ENCODE data around the gene LRP8. TPM values are rescaled to one million over a fixed set of nuclear protein-coding genes. Genes with fewer than 3 reads are reported as not detected.

Gene LRP8
- total and polyA plus RNA-seq, 4 donors = 0.15 to 0.75 (median 0.29) TPM

- TF ChIP-seq MAX (IDR thresholded peaks at IDR 0.05) (peak; percentile 93), ZBTB33 (IDR thresholded peaks at IDR 0.05) (peak; percentile 89), SP1 (IDR thresholded peaks at IDR 0.05) (peak; percentile 89), ATF3 (IDR thresholded peaks at IDR 0.05) (peak; percentile 57), JUND (IDR thresholded peaks at IDR 0.05) (peak in 1 of 2 donors; percentile 73), TAF1 (conservative IDR thresholded peaks at IDR 0.05) (no peak), YY1 (IDR thresholded peaks at IDR 0.05) (peak; percentile 77), EGR1 (IDR thresholded peaks at IDR 0.05; ENCODE audit: low read depth in 2 of 2) (peak in 1 of 2 donors; percentile 74)
These were observed 89.4 kb downstream of the LRP8 start, which contains the start of gene MAGOH (continued) for GRCh38 chr1:53238197-53239155.

GRCh38 chr1:53237638-53238037 is 90.2 kb downstream of the LRP8 start:
- H3K27me3 ChIP-seq (ENCODE audit: control insufficient read depth in 4 of 4, insufficient read depth in 4 of 4, low read length in 3 of 4) = no peaks in the 10 kb centered on the region
- H3K9me3 ChIP-seq (ENCODE audit: control insufficient read depth in 4 of 4, low read length in 3 of 4) = no peaks in the 10 kb centered on the region
- 38% methylated on average over 8 of the region's 8 CpGs for WGBS
- DNase-seq (ENCODE audit: low spot score) = no peak
- no peak for TF ChIP-seq GABPA (IDR thresholded peaks at IDR 0.05 in 1 of 2, conservative IDR thresholded peaks at IDR 0.05 in 1 of 2)
- TF ChIP-seq FOXA1 (IDR thresholded peaks at IDR 0.05) = no peak
- TF ChIP-seq ZBTB33 (IDR thresholded peaks at IDR 0.05) = no peak
- TF ChIP-seq CTCF (IDR thresholded peaks at IDR 0.05; ENCODE audit: low read depth, low read length, missing input control) = no peak
- no peak for TF ChIP-seq HNF4G (IDR thresholded peaks at IDR 0.05)
- no peak for TF ChIP-seq FOXA2 (IDR thresholded peaks at IDR 0.05)
- TF ChIP-seq YY1 (IDR thresholded peaks at IDR 0.05) = no peak
- TF ChIP-seq HNF4A (conservative IDR thresholded peaks at IDR 0.05) = no peak
- no peak for TF ChIP-seq JUND (IDR thresholded peaks at IDR 0.05)
- TF ChIP-seq SP1 (IDR thresholded peaks at IDR 0.05) = no peak
- TF ChIP-seq NR2F2 (IDR thresholded peaks at IDR 0.05) = no peak
- TF ChIP-seq MAX (IDR thresholded peaks at IDR 0.05) = no peak
- TF ChIP-seq RAD21 (IDR thresholded peaks at IDR 0.05) = no peak
- TF ChIP-seq RXRA (IDR thresholded peaks at IDR 0.05) = no peak
- TF ChIP-seq REST (IDR thresholded peaks at IDR 0.05) = no peak
- TF ChIP-seq TAF1 (conservative IDR thresholded peaks at IDR 0.05) = no peak
- no peak for TF ChIP-seq ATF3 (IDR thresholded peaks at IDR 0.05)
- H3K36me3 ChIP-seq (ENCODE audit: control insufficient read depth in 4 of 4, insufficient read depth in 3 of 4, low read depth in 1 of 4, low read length in 3 of 4) = peaks cover 6 to 25% (median 14%) of the 10 kb centered on the region in 4 donors
- peak overlapping the region; percentile 38 to 72 for H3K27ac ChIP-seq (ENCODE audit: low read depth in 1 of 2, low read length in 2 of 2)
- H3K4me3 ChIP-seq (ENCODE audit: low read depth in 1 of 3, low read length in 3 of 3) = peak overlapping the region; percentile 81 to 100 (median 96)
- H3K9ac ChIP-seq (ENCODE audit: low read depth in 1 of 2, low read length in 2 of 2) = peak overlapping the region; percentile 96
- H3K4me1 ChIP-seq (ENCODE audit: control insufficient read depth in 4 of 4, insufficient read depth in 4 of 4, low read length in 3 of 4) = peaks cover 8 to 34% (median 21%) of the 10 kb centered on the region in 4 donors
